H54 (cell line): Measurements from ENCODE around the gene HKDC1.
"Not testable (repeated sequence)": the region's sequence is repeated elsewhere in the genome, so short reads cannot be mapped to it uniquely, and the experiment has no call there.

ENCODE experiments used
- DNase-seq: peaks from one replicate; pipeline ENCODE4 v3.0.0; 2011; ENCODE audit warnings: low spot score, mixed read lengths; ENCODE audit not compliant: insufficient read length
- FAIRE-seq: peaks from 3 replicates; lab custom pipeline; 2011; peaks lifted over from hg19 to GRCh38; lab: Jason Lieb, UNC
- POLR2A ChIP-seq: IDR thresholded peaks from 2 replicates; pipeline ENCODE4 v1.6.1; 2011; ENCODE audit warnings: low read depth, mild to moderate bottlenecking, low read length

HKDC1 gene

GRCh38 chr10:69242040-69242851 lies 22.1 kb downstream of the HKDC1 start:
- TF ChIP-seq POLR2A: no peak
- FAIRE-seq (no peak), DNase-seq (no peak)

DNA sequence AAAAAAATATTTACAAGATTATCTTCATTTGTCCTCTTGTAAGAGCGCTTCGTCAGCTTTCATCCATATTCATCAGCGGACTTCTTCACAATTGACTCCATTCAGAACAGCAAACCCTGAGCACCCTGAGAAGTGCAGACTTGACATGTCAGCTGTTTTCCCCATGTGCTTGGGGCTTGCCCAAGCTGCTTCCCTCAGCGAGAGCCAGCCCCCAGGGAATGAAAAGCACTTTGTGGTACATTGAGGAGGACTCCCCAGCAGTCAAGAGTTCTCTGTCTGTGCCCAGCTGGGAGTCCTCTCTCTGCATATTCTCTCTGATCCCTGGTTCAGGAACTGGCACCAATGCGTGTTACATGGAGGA lies 22.7 kb downstream of the HKDC1 start:
- FAIRE-seq: no peak

DNA sequence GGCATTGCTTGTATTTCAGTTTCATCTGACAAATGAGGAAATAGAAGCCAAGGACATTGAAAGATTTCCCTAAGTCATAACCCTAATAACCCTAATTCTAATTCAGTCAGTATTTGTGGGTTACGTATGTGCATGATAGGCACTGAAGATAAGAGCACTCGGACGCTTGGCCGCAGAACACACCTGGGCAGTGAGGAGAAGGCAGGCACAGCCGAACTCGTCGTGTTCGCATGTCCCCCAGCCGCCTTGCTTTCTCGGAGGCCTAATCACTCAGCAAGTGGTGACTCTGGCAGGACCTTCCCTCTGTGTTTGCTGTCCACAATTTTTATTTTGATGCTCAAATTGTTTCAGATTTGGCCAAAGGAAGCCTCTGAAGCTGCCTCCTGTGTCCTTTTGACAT lies 23.7 kb downstream of the HKDC1 start:
- DNase-seq (no peak), FAIRE-seq (no peak)
- TF ChIP-seq POLR2A: no peak

More for the DNA sequence above, 22.7 kb downstream of the HKDC1 start:
- no peak for DNase-seq
- TF ChIP-seq POLR2A: no peak

GRCh38 chr10:69246036-69246435 lies 25.9 kb downstream of the HKDC1 start:
- FAIRE-seq (no peak), DNase-seq (no peak)

DNA sequence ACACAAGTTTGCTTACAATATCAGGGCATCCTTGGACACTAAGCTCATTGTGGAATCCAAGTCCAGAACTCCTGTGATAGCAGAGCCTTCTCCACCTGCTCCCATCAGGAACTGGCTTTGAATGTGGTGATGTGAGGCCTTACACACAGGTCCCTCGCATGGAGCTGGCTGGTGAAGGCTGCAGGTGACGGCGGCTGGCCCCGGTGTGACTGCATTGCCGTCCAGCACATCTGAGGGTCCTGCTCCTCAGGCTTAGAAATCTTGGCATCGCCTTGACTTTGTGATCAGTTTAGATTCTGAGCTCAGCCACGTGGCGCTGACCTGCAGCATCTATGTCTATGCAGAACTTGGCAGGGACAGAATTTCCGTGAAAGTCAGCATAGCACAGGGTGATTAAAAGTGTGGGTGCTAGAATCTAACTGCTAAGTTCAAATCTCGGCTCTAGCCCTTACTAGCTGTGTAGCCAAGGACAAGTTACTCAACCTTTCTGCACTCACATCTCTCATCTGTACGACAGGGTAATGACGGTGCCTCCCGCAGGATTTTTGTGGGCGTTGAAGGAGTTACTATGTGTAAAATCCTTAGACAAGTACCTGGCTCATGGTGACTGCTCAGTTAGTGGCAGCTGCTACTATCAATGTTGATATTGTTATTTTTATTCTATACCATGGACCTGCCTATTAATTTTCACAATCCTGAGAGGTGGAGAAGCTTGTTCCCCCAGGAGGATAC lies 26.6 kb downstream of the HKDC1 start:
- no peak for FAIRE-seq
- no peak for DNase-seq

More at GRCh38 chr10:69246036-69246435, 25.9 kb downstream of the HKDC1 start:
- TF ChIP-seq POLR2A: no peak

DNA sequence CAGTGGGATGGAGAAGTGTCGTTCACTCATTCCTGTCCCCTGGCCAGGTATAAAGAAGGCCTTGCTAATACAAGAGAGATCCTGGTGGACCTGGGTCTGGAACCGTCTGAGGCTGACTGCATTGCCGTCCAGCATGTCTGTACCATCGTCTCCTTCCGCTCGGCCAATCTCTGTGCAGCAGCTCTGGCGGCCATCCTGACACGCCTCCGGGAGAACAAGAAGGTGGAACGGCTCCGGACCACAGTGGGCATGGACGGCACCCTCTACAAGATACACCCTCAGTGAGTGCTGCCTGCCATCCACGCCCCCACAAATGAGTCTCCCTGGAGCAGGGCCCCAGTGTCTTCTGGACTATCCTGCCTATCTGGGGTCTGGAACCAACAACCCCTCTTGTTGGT lies 27.2 kb downstream of the HKDC1 start:
- no peak for DNase-seq
- no peak for TF ChIP-seq POLR2A
- FAIRE-seq: no peak

More for the DNA sequence above, 26.6 kb downstream of the HKDC1 start:
- no peak for TF ChIP-seq POLR2A

- TF ChIP-seq POLR2A: no peak
- DNase-seq (no peak), FAIRE-seq (no peak)
These were observed 28.1 kb downstream of the HKDC1 start for GRCh38 chr10:69248117-69248730.

DNA sequence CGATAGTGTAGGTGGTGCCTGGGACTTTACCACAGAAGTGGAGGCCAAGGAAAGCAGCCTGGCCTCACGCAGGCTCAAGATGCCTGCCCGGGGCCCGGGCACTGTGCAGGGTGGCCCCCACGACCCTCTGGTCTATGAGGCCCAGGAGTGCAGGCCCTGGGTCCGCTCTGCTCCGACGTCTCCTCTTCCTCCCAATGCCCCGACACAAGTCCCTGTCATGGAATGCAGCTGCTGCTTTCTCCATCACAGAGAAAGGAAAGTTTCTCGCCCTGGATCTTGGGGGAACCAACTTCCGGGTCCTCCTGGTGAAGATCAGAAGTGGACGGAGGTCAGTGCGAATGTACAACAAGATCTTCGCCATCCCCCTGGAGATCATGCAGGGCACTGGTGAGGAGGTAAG lies 29.9 kb downstream of the HKDC1 start:
- no peak for FAIRE-seq
- no peak for TF ChIP-seq POLR2A
- DNase-seq: no peak

DNA sequence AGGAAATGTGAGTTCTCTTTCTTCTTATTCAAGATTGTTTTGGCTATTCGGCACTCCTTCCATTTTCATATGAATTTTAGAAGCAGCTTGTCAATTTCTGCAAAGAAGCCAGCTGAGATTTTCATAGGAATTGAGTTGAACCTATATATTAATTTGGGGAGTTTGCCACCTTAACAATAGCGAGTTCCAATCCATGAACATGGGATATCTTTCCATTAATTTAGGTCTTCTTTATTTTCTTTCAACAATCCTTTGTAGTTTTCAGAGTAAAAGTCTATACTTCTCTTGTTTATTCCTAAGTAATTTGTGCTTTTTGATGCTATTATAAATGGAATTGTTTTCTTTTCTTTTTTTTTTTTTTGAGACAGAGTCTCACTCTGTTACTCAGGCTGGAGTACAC lies 31.3 kb downstream of the HKDC1 start:
- FAIRE-seq: not testable (repeated sequence)

DNA sequence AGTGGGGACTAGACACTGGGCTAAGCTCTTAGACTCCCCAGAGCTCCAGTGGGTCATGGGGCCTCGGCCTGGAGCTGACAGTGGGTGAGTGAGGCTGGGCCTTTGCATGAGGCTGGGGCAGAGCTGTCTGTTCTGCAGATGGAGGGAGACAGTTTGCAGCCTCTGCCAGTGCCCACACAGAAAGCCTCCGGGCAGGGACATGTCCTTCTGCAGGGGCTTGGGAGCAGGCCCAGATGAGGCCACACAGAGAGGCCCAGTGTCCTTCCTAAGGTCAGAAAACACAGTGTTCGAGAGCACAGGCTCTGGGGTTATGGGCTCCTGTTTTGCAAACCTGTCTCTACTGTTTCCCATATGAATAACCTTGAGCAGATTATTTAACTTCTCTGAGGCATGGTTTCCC lies 33.0 kb downstream of the HKDC1 start:
- FAIRE-seq (no peak), DNase-seq (no peak)
- TF ChIP-seq POLR2A: no peak

More for the DNA sequence above, 31.3 kb downstream of the HKDC1 start:
- DNase-seq: not testable (repeated sequence)

GRCh38 chr10:69254877-69255276 lies 34.7 kb downstream of the HKDC1 start:
- no peak for TF ChIP-seq POLR2A
- DNase-seq (no peak), FAIRE-seq (no peak)

DNA sequence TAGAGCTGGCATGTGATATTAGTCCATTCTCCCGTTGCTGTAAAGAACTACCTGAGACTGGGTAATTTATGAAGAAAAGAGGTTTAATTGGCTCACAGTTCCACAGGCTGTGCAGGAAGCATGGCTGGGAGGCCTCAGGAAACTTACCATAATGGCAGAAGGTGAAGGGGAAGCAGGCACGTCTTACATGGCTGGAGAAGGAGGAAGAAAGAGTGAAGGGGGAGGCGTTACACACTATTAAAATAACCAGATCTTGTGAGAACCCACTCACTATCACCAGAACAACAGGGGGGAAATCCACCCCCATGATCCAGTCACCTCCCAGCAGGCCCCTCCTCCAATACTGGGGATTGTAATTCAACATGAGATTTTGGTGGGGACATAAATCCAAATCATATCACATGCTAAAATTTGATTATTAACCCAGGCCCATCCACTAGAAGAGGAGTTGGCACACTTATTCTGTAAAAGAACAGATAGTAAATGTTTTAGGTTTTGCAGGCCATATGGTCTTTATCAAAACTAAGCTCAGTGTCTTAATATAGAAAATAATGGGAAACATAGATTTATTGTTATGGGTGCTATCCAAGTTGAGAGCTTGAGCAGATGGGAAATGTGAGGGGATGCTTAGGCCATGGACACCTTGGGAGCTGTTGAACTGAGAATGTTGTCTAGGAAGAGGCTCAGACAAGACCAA lies 39.6 kb downstream of the HKDC1 start:
- DNase-seq (no peak), FAIRE-seq (no peak)
- no peak for TF ChIP-seq POLR2A

- FAIRE-seq: no peak
- no peak for TF ChIP-seq POLR2A
- no peak for DNase-seq
These were observed 41.1 kb downstream of the HKDC1 start for GRCh38 chr10:69261184-69261583.

DNA sequence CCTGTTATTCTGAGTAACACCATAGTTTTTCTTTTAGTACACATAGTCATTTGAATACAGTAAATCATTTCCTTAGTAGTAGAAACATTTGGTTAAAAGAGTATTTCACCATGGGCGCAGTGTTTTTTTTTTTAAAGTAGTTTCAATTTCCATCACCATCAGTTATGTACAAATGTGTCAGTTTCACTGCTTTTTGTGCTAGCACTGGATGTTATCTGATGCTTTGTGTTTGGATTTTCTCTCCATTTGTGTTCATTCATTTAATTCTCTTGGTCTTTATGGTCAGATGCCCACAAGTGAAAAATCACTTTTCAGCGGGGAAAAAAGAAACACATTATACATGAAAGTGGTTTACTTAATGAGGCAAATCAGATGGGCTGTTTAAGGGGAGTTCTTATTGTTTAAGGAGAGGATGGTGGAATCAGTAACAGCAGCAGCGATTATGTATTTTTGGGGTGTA lies 42.2 kb downstream of the HKDC1 start:
- DNase-seq (no peak), FAIRE-seq (no peak)
- no peak for TF ChIP-seq POLR2A
